ENCODE measurements around the gene SPINT2.
"Not testable (repeated sequence)": the region's sequence is repeated elsewhere in the genome, so short reads cannot be mapped to it uniquely, and the experiment has no call there.

SPINT2 gene, protein sequence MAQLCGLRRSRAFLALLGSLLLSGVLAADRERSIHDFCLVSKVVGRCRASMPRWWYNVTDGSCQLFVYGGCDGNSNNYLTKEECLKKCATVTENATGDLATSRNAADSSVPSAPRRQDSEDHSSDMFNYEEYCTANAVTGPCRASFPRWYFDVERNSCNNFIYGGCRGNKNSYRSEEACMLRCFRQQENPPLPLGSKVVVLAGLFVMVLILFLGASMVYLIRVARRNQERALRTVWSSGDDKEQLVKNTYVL

GRCh38 chr19:38264486-38265212 is at the start of gene SPINT2:
SPINT2 (plus strand) TSS chr19:38264573; CDS start chr19:38264893, 320 bp downstream.
- Histone ChIP-seq H3K27me3 (ENCODE audit: control insufficient read depth, insufficient read depth, low read length) (no peaks in the 10 kb centered on the region), H3K4me3 (ENCODE audit: low read length) (peak within 1 kb of the TSS; percentile 81), H3K4me1 (ENCODE audit: control insufficient read depth, insufficient read depth, low read length) (no peaks in the 10 kb centered on the region), H3K9ac (ENCODE audit: low read length) (peak within 1 kb of the TSS; percentile 86), H3K36me3 (ENCODE audit: control insufficient read depth, insufficient read depth, low read length) (no peaks in the 10 kb centered on the region), H3K27ac (ENCODE audit: low read depth, low read length) (peak within 1 kb of the TSS; percentile 45)

DNA sequence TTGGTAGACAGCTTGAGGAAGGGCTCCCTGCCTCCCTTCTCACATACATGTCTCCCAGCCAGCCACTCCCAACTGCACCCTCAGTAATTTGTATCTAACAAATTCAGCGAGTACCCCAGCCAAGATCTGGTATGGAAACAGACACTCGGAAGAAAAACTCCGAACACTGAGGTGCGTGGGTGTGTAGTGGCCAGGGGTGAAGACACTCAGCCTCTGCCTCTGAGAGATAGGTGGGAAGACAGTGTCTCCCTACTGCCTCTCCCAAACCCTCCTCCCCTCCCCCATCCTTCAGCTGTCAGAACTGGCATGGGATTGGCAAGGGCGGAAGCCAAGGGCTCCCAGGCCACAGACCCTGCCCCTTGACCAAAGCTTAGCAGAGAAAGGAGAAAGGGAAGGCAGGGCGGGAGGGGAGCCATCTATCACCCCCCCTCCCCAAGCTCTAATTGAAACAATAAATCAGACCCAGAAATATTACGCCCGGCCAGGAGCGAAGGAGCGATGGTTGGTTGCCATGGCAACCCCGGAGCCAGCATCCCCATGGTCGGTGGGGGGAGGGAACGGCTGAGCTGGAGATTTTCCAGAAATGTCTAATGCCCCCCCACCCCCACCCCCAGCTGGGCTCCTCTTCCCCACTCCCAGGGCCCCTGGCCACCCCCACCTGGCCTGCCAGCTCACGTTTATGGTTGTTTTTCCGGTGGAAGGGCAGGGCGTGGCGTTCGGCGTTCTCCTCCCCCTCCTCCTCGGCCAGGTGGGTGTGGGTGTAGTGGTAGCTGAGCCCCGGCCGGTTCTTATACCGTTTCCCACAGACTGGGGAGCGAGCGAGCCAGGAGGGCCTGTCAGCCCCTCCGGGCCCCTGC is 47.4 kb upstream of the SPINT2 start:
- no peaks in the 10 kb centered on the region for H3K36me3 ChIP-seq (ENCODE audit: control insufficient read depth, insufficient read depth, low read length)
- H3K27me3 ChIP-seq (ENCODE audit: control insufficient read depth, insufficient read depth, low read length) = peaks cover 11% of the 10 kb centered on the region
- no peak overlapping the region for H3K27ac ChIP-seq (ENCODE audit: low read depth, low read length)
- H3K9ac ChIP-seq (ENCODE audit: low read length) = no peak overlapping the region
- H3K4me1 ChIP-seq (ENCODE audit: control insufficient read depth, insufficient read depth, low read length) = no peaks in the 10 kb centered on the region
- no peak overlapping the region for H3K4me3 ChIP-seq (ENCODE audit: low read length)

DNA sequence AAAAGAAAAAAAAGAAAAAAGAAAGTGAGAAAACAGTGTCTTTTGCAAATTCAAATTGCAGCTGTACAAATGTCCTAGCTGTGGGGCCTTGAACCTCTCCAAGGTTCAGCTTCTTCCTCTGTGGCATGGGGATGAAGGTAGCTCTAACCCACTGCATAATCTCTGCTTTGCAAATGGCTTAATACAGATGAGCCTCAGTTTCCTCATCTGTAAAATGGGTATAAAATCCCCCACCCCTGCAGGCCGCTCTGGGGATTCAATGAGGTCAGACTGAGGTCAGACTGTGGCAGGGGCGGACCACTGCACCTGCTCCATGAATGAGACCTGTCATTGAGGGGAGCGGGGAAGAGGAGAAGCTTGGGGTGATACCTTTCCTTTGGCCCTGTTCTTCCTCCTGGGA is 46.2 kb upstream of the SPINT2 start:
- Histone ChIP-seq H3K4me3 (ENCODE audit: low read length) (no peak overlapping the region), H3K36me3 (ENCODE audit: control insufficient read depth, insufficient read depth, low read length) (no peaks in the 10 kb centered on the region), H3K9ac (ENCODE audit: low read length) (no peak overlapping the region), H3K27ac (ENCODE audit: low read depth, low read length) (no peak overlapping the region), H3K4me1 (ENCODE audit: control insufficient read depth, insufficient read depth, low read length) (no peaks in the 10 kb centered on the region), H3K27me3 (ENCODE audit: control insufficient read depth, insufficient read depth, low read length) (peaks cover 16% of the 10 kb centered on the region)

- no peaks in the 10 kb centered on the region for H3K4me1 ChIP-seq (ENCODE audit: control insufficient read depth, insufficient read depth, low read length)
- H3K4me3 ChIP-seq (ENCODE audit: low read length) = no peak overlapping the region
- no peak overlapping the region for H3K9ac ChIP-seq (ENCODE audit: low read length)
- no peak overlapping the region for H3K27ac ChIP-seq (ENCODE audit: low read depth, low read length)
- peaks cover 22% of the 10 kb centered on the region for H3K27me3 ChIP-seq (ENCODE audit: control insufficient read depth, insufficient read depth, low read length)
- H3K36me3 ChIP-seq (ENCODE audit: control insufficient read depth, insufficient read depth, low read length) = no peaks in the 10 kb centered on the region
Measured at GRCh38 chr19:38219221-38219620, 45.2 kb upstream of the SPINT2 start.

- Histone ChIP-seq H3K4me1 (ENCODE audit: control insufficient read depth, insufficient read depth, low read length) (no peaks in the 10 kb centered on the region), H3K9ac (ENCODE audit: low read length) (no peak overlapping the region), H3K4me3 (ENCODE audit: low read length) (no peak overlapping the region), H3K27me3 (ENCODE audit: control insufficient read depth, insufficient read depth, low read length) (peaks cover 31% of the 10 kb centered on the region), H3K27ac (ENCODE audit: low read depth, low read length) (no peak overlapping the region), H3K36me3 (ENCODE audit: control insufficient read depth, insufficient read depth, low read length) (no peaks in the 10 kb centered on the region)
Measured at GRCh38 chr19:38221421-38221820, 43.0 kb upstream of the SPINT2 start.

DNA sequence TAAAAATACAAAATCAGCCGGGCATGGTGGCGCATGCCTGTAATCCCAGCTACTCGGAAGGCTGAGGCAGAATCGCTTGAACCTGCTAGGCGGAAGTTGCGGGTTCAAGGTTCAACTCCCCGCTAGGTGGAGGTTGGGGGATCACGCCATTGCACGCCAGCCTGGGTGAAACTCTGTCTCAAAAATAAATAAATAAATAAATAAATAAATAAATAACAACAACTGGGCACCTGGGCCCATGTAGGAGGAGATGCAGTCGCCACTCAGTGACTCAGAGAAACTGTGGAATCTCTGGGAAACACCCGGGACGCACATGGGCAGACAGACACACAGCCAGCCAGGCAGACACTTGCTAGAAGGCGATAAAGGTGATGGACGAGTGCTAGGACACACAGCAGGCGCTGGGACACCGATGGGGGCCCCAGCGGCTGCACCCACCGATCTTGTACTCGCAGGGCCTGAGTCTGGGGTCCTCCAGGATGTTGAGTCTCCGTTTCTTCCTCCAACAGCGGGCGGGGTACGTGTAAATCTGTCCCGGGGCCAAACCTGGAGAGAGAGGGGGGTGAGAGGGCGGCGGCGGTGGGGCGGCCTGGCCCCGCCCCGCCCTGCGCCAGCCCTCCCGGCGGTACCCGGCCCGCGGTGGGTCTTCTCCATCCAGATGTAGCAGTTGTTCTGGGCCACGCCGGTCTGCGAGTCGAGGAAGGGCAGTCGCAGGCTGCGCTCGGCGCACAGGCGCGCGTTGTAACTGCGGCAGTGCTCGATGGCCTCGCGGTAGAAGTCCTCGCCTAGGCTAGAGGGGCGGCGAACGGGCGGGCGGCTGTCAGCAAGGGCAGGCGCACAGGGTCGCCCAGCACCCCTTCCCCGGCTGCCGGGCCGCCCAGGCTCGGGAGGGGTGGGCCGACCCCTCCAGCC is 42.2 kb upstream of the SPINT2 start:
- H3K36me3 ChIP-seq (ENCODE audit: control insufficient read depth, insufficient read depth, low read length) = no peaks in the 10 kb centered on the region
- no peaks in the 10 kb centered on the region for H3K4me1 ChIP-seq (ENCODE audit: control insufficient read depth, insufficient read depth, low read length)
- no peak overlapping the region for H3K27ac ChIP-seq (ENCODE audit: low read depth, low read length)
- H3K27me3 ChIP-seq (ENCODE audit: control insufficient read depth, insufficient read depth, low read length) = peaks cover 34% of the 10 kb centered on the region
- no peak overlapping the region for H3K4me3 ChIP-seq (ENCODE audit: low read length)
- no peak overlapping the region for H3K9ac ChIP-seq (ENCODE audit: low read length)

DNA sequence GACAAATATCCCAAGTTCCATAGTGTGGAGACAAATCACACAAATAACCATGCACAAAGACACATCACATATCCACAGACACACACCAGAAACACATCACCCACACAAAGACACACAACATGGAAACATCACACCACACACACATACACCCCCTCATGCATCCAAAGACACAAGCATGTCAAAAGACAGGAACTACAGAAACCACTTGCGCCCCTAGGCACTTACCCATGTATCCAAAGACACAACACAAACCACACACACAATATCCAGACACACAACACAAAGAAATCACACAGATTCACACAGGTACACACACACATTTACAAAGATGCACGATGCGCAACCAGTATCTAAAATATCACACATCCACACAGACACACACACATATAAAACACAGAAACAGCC is 41.3 kb upstream of the SPINT2 start:
- H3K27me3 ChIP-seq (ENCODE audit: control insufficient read depth, insufficient read depth, low read length) = peaks cover 38% of the 10 kb centered on the region
- H3K4me1 ChIP-seq (ENCODE audit: control insufficient read depth, insufficient read depth, low read length) = no peaks in the 10 kb centered on the region
- H3K27ac ChIP-seq (ENCODE audit: low read depth, low read length) = no peak overlapping the region
- H3K9ac ChIP-seq (ENCODE audit: low read length) = no peak overlapping the region
- H3K4me3 ChIP-seq (ENCODE audit: low read length) = no peak overlapping the region
- H3K36me3 ChIP-seq (ENCODE audit: control insufficient read depth, insufficient read depth, low read length) = no peaks in the 10 kb centered on the region

DNA sequence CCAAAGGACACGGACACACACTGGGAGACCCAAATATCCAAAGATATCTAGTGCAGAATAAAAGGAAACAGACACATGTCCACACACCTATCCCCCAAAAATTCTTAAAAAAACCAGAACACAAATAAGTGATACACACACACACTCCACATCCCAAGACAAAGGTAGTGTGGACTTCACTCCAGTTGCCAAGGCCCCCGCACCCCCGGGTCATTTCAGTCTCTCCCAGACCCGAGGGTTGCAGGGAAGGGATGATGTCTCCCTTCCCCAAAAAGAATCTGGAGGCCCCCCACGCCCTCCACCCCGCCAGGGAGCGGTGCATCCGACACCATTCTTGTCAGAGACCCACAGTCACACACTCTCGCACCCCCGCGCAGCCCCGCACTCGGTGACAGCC is 40.8 kb upstream of the SPINT2 start:
- Histone ChIP-seq H3K4me1 (ENCODE audit: control insufficient read depth, insufficient read depth, low read length) (no peaks in the 10 kb centered on the region), H3K4me3 (ENCODE audit: low read length) (no peak overlapping the region), H3K27ac (ENCODE audit: low read depth, low read length) (no peak overlapping the region), H3K27me3 (ENCODE audit: control insufficient read depth, insufficient read depth, low read length) (peaks cover 40% of the 10 kb centered on the region), H3K36me3 (ENCODE audit: control insufficient read depth, insufficient read depth, low read length) (no peaks in the 10 kb centered on the region), H3K9ac (ENCODE audit: low read length) (no peak overlapping the region)

GRCh38 chr19:38224014-38224862 is 40.1 kb upstream of the SPINT2 start, which contains the start of gene DPF1:
DPF1 (minus strand) TSS chr19:38224222; CDS start chr19:38224142, 80 bp downstream.
- peak within 1 kb of the TSS; percentile 36 for H3K4me3 ChIP-seq (ENCODE audit: low read length)
- H3K27ac ChIP-seq (ENCODE audit: low read depth, low read length) = no peak within 1 kb of the TSS
- H3K4me1 ChIP-seq (ENCODE audit: control insufficient read depth, insufficient read depth, low read length) = no peaks in the 10 kb centered on the region
- H3K27me3 ChIP-seq (ENCODE audit: control insufficient read depth, insufficient read depth, low read length) = peaks cover 47% of the 10 kb centered on the region
- H3K36me3 ChIP-seq (ENCODE audit: control insufficient read depth, insufficient read depth, low read length) = no peaks in the 10 kb centered on the region
- no peak within 1 kb of the TSS for H3K9ac ChIP-seq (ENCODE audit: low read length)

DNA sequence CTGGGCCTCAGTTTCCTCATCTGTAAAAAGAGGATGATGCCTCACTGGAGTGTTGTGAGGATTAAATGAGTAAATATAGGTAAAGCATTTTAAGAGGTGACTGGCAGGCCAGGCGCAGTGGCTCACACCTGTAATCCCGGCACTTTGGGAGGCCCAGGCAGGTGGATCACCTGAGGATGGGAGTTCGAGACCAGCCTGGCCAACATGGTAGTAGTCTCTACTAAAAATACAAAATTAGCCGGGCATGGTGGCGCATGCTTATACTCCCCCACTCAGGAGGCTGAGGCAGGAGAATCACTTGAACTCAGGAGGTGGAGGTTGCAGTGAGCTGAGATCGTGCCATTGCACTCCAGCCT is 39.5 kb upstream of the SPINT2 start:
- peaks cover 49% of the 10 kb centered on the region for H3K27me3 ChIP-seq (ENCODE audit: control insufficient read depth, insufficient read depth, low read length)
- not testable (repeated sequence) for H3K4me3 ChIP-seq (ENCODE audit: low read length); H3K4me1 ChIP-seq (ENCODE audit: control insufficient read depth, insufficient read depth, low read length); H3K27ac ChIP-seq (ENCODE audit: low read depth, low read length); H3K9ac ChIP-seq (ENCODE audit: low read length); H3K36me3 ChIP-seq (ENCODE audit: control insufficient read depth, insufficient read depth, low read length)

- H3K36me3 ChIP-seq (ENCODE audit: control insufficient read depth, insufficient read depth, low read length) = no peaks in the 10 kb centered on the region
- no peaks in the 10 kb centered on the region for H3K4me1 ChIP-seq (ENCODE audit: control insufficient read depth, insufficient read depth, low read length)
- H3K4me3 ChIP-seq (ENCODE audit: low read length) = no peak overlapping the region
- H3K9ac ChIP-seq (ENCODE audit: low read length) = no peak overlapping the region
- H3K27me3 ChIP-seq (ENCODE audit: control insufficient read depth, insufficient read depth, low read length) = peaks cover 50% of the 10 kb centered on the region
- H3K27ac ChIP-seq (ENCODE audit: low read depth, low read length) = no peak overlapping the region
Measured at GRCh38 chr19:38227287-38228004, 36.9 kb upstream of the SPINT2 start.

All from rectal smooth muscle tissue (tissue), 1 donor.